ENCODE results near the gene UQCR10.

GRCh38 chr22:29801796-29802195 is 34.6 kb downstream of the UQCR10 start:
- TF ChIP-seq CTCF (IDR thresholded peaks at IDR 0.05 in 4 of 5, conservative IDR thresholded peaks at IDR 0.05 in 1 of 5) (no peak), POLR2A (IDR thresholded peaks at IDR 0.05) (no peak)

Data from gastrocnemius medialis (tissue), 4 donors.